ENCODE data around the gene GCFC2. TPM values are rescaled to one million over a fixed set of nuclear protein-coding genes. Genes with fewer than 3 reads are reported as not detected.

The GCFC2 gene
- total and polyA plus RNA-seq, 2 donors from 2014 or later, result 26.7 to 27.3 TPM

DNA sequence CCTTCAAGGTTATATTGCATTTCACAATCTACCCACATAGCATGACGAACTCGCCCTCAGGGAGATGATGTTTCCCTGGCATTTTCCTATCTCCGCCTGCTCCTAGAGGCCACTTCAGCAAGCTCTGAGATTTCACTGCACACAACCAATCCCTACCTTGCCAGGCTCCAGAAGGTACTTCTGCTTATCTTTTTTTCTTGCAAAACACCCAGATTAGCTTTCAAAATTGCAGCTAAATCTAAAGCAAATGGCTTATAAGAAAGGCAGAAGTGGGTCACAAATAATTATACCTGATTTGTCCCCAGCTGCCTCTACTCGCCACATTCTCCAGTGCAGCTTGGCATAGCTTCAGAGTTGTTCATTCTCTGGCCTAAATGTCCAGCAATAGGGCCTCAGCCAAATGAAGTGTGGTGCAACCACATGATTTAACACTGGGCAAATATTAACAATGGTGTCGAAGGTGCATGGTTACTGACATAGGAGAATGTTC lies 96.5 kb downstream of the GCFC2 start:
- intact Hi-C loops (cut with DNase I), result no loop called here
- TF ChIP-seq CTCF (IDR thresholded peaks at IDR 0.05; ENCODE audit: borderline replicate concordance, extremely low read depth, insufficient read depth), result no peak
- DNase-seq, result no peak
- Histone ChIP-seq H3K9me3 (ENCODE audit: control insufficient read depth in 2 of 3, insufficient read depth in 1 of 3, low read length in 3 of 3) (no peaks in the 10 kb centered on the region), H3K4me3 (ENCODE audit: low read length in 3 of 3) (no peak overlapping the region), H3K4me1 (ENCODE audit: control insufficient read depth in 2 of 3, insufficient read depth in 2 of 3, low read depth in 1 of 3, low read length in 3 of 3) (no peaks in the 10 kb centered on the region), H3K36me3 (ENCODE audit: control insufficient read depth in 2 of 3, insufficient read depth in 3 of 3, low read length in 3 of 3) (no peaks in the 10 kb centered on the region), H3K27me3 (ENCODE audit: control insufficient read depth, insufficient read depth, low read length) (no peaks in the 10 kb centered on the region), H3K27ac (ENCODE audit: low read depth in 2 of 2, low read length in 2 of 2) (no peak overlapping the region), H3K9ac (ENCODE audit: low read length in 3 of 3) (no peak overlapping the region)
- FAIRE-seq, result no peak

GRCh38 chr2:75612862-75613243 lies 97.9 kb downstream of the GCFC2 start:
- DNase-seq (no peak), FAIRE-seq (no peak)
- Histone ChIP-seq H3K9ac (ENCODE audit: low read length in 3 of 3) (no peak overlapping the region), H3K4me3 (ENCODE audit: low read length in 3 of 3) (no peak overlapping the region), H3K4me1 (ENCODE audit: control insufficient read depth in 2 of 3, insufficient read depth in 2 of 3, low read depth in 1 of 3, low read length in 3 of 3) (peaks cover 4 to 12% (median 9%) of the 10 kb centered on the region in 3 donors), H3K27ac (ENCODE audit: low read depth in 2 of 2, low read length in 2 of 2) (no peak overlapping the region), H3K27me3 (ENCODE audit: control insufficient read depth, insufficient read depth, low read length) (no peaks in the 10 kb centered on the region), H3K36me3 (ENCODE audit: control insufficient read depth in 2 of 3, insufficient read depth in 3 of 3, low read length in 3 of 3) (no peaks in the 10 kb centered on the region), H3K9me3 (ENCODE audit: control insufficient read depth in 2 of 3, insufficient read depth in 1 of 3, low read length in 3 of 3) (no peaks in the 10 kb centered on the region)
- intact Hi-C loops (cut with DNase I), result no loop called here
- no peak for TF ChIP-seq CTCF (IDR thresholded peaks at IDR 0.05; ENCODE audit: borderline replicate concordance, extremely low read depth, insufficient read depth)

Other genes with a start within 250 kb of the GCFC2 start
- gene EVA1A, start 150.0 kb downstream of the GCFC2 start, total RNA-seq, result 28.1 TPM
- 32.4 TPM for gene EVA1A, start 150.0 kb downstream of the GCFC2 start, polyA plus RNA-seq (ENCODE audit: insufficient read depth, low read depth, low replicate concordance)
- 55.6 TPM for gene MRPL19, start 64.1 kb downstream of the GCFC2 start, total RNA-seq
- gene MRPL19, start 64.1 kb downstream of the GCFC2 start, polyA plus RNA-seq (ENCODE audit: insufficient read depth, low read depth, low replicate concordance), result 54.7 TPM

Data from kidney (tissue), 14 donors.